Neuronal stem cell (in vitro differentiated cells): ENCODE results near the gene SMAD1.

ENCODE experiments used
- DNase-seq: peaks from one replicate; pipeline ENCODE4 v3.0.0-alpha.2; 2013; ENCODE audit warnings: low spot score
- H2AFZ ChIP-seq: one replicate; pipeline ENCODE4 v1.6.1; 2013; ENCODE audit warnings: mild to moderate bottlenecking, low read length, inconsistent platforms
- H2AK5ac ChIP-seq: 2 replicates; pipeline ENCODE4 v1.6.1; 2013; ENCODE audit warnings: low read depth, mild to moderate bottlenecking, inconsistent platforms, low read length, moderate library complexity, mixed read lengths
- H2BK120ac ChIP-seq: 2 replicates; pipeline ENCODE4 v1.6.1; 2013; ENCODE audit warnings: low read depth, mild to moderate bottlenecking, inconsistent platforms, low read length, moderate library complexity, mixed read lengths
- H2BK12ac ChIP-seq: one replicate; pipeline ENCODE4 v1.6.1; 2013; ENCODE audit warnings: low read length, inconsistent platforms
- H2BK15ac ChIP-seq: 2 replicates; pipeline ENCODE4 v1.6.1; 2013; ENCODE audit warnings: mild to moderate bottlenecking, low read length, inconsistent platforms, mixed read lengths
- H2BK5ac ChIP-seq: one replicate; pipeline ENCODE4 v1.6.1; 2013; ENCODE audit warnings: inconsistent platforms, mild to moderate bottlenecking, low read length, moderate library complexity
- H3K14ac ChIP-seq: one replicate; pipeline ENCODE4 v1.6.1; 2013; ENCODE audit warnings: low read length, inconsistent platforms
- H3K18ac ChIP-seq: 2 replicates; pipeline ENCODE4 v1.6.1; 2013; ENCODE audit warnings: low read length, inconsistent platforms
- H3K23ac ChIP-seq: 2 replicates; pipeline ENCODE4 v1.6.1; 2013; ENCODE audit warnings: low read depth, mild to moderate bottlenecking, mixed read lengths, low read length, inconsistent platforms; ENCODE audit not compliant: poor library complexity
- H3K27ac ChIP-seq: replicated peaks from 3 replicates; pipeline ENCODE4 v1.5.1; 2013; ENCODE audit warnings: low read length, inconsistent platforms
- H3K27me3 ChIP-seq, 3 experiments: 2 replicates each; pipeline ENCODE4 v1.6.1; 2013; ENCODE audit warnings: low read length in 3 of 3, mild to moderate bottlenecking in 2 of 3, inconsistent platforms in 1 of 3, low read depth in 1 of 3, mixed read lengths in 1 of 3, moderate library complexity in 1 of 3; ENCODE audit not compliant: control insufficient read depth in 3 of 3, insufficient read depth in 3 of 3
- H3K36me3 ChIP-seq, 2 donors: replicated peaks in 1 of 2; 2 replicates each; pipeline ENCODE4 v1.6.1; 2013; ENCODE audit warnings: low read length in 2 of 2; ENCODE audit not compliant: control insufficient read depth in 2 of 2, insufficient read depth in 2 of 2
- H3K4ac ChIP-seq: 2 replicates; pipeline ENCODE4 v1.6.1; 2013; ENCODE audit warnings: inconsistent platforms, mild to moderate bottlenecking, low read length, moderate library complexity
- H3K4me1 ChIP-seq, 2 donors: 1 replicate in 1 of 2; 2 replicates in 1 of 2; pipeline ENCODE4 v1.6.1; 2013; ENCODE audit warnings: low read length in 2 of 2, low read depth in 1 of 2; ENCODE audit not compliant: control insufficient read depth in 2 of 2, insufficient read depth in 1 of 2
- H3K4me2 ChIP-seq: one replicate; pipeline ENCODE4 v1.6.1; 2013; ENCODE audit warnings: mild to moderate bottlenecking, low read length, inconsistent platforms; ENCODE audit not compliant: insufficient read depth, poor library complexity, severe bottlenecking
- H3K4me3 ChIP-seq, 2 donors: 2 replicates each; pipeline ENCODE4 v1.5.1; 2013; ENCODE audit warnings: low read length in 2 of 2, mild to moderate bottlenecking in 2 of 2, inconsistent platforms in 1 of 2, moderate library complexity in 1 of 2
- H3K79me1 ChIP-seq: one replicate; pipeline ENCODE4 v1.6.1; 2013; ENCODE audit warnings: low read depth, mild to moderate bottlenecking, inconsistent platforms, low read length, moderate library complexity
- H3K9ac ChIP-seq: one replicate; pipeline ENCODE4 v1.6.1; 2013; ENCODE audit warnings: mild to moderate bottlenecking, low read depth, low read length, inconsistent platforms; ENCODE audit not compliant: poor library complexity
- H3K9me3 ChIP-seq, 2 donors: replicated peaks in 1 of 2; 2 replicates each; pipeline versions ENCODE3 to v1.6.1; 2013; ENCODE audit warnings: low read length in 2 of 2, mild to moderate bottlenecking in 2 of 2, inconsistent platforms in 1 of 2, low read depth in 1 of 2, mixed read lengths in 1 of 2, moderate library complexity in 1 of 2; ENCODE audit not compliant: control insufficient read depth in 2 of 2, insufficient read depth in 1 of 2
- H4K8ac ChIP-seq: one replicate; pipeline ENCODE4 v1.6.1; 2013; ENCODE audit warnings: low read depth, mild to moderate bottlenecking, inconsistent platforms, low read length, moderate library complexity
- H4K91ac ChIP-seq: one replicate; pipeline ENCODE4 v1.6.1; 2013; ENCODE audit warnings: low read length, low read depth, mild to moderate bottlenecking, inconsistent platforms; ENCODE audit not compliant: poor library complexity
- WGBS, 2 donors: extraction: QIAGEN DNeasy Blood & Tissue Kit; methylation state at CpG; one replicate each; pipeline ENCODE4 v1.1.7; 2013; ENCODE audit warnings: missing lambda C conversion rate in 2 of 2, mixed read lengths in 1 of 2; ENCODE audit not compliant: insufficient read length in 2 of 2, insufficient replicate concordance in 1 of 2; ENCODE audit errors: extremely low coverage in 2 of 2; 5-methylcytosine and 5-hydroxymethylcytosine counted together

The SMAD1 gene

GRCh38 chr4:145487631-145488030 lies 6.0 kb downstream of the SMAD1 start:
- Histone ChIP-seq H3K18ac (no peak overlapping the region), H2AK5ac (no peak overlapping the region), H3K4me1 (peaks cover 2 to 5% of the 10 kb centered on the region in 2 donors), H3K27ac (no peak overlapping the region), H3K36me3 (peaks cover 0 to 7% of the 10 kb centered on the region in 2 donors), H3K14ac (no peak overlapping the region), H2BK12ac (no peak overlapping the region), H3K23ac (no peak overlapping the region), H2BK120ac (no peak overlapping the region), H3K9me3 (peaks cover 0 to 5% of the 10 kb centered on the region in 2 donors), H3K27me3 (no peaks in the 10 kb centered on the region), H3K9ac (no peak overlapping the region), H2AFZ (no peak overlapping the region), H2BK5ac (no peak overlapping the region), H4K8ac (no peak overlapping the region), H3K4me2 (no peak overlapping the region), H2BK15ac (no peak overlapping the region), H3K4ac (no peak overlapping the region), H4K91ac (no peak overlapping the region), H3K79me1 (no peaks in the 10 kb centered on the region), H3K4me3 (no peak overlapping the region)
- no peak for DNase-seq
- no CpG with 5 or more reads among the region's 3 CpGs for WGBS, 2 donors

- Histone ChIP-seq H2AK5ac (no peak overlapping the region), H3K4me2 (no peak overlapping the region), H3K14ac (no peak overlapping the region), H2BK5ac (no peak overlapping the region), H3K9ac (no peak overlapping the region), H3K79me1 (no peaks in the 10 kb centered on the region), H2BK120ac (no peak overlapping the region), H3K4me1 (peaks cover 2 to 5% of the 10 kb centered on the region in 2 donors), H2AFZ (no peak overlapping the region), H4K91ac (no peak overlapping the region), H3K4me3 (no peak overlapping the region), H3K23ac (no peak overlapping the region), H4K8ac (no peak overlapping the region), H2BK12ac (no peak overlapping the region), H3K27ac (no peak overlapping the region), H3K18ac (no peak overlapping the region), H3K4ac (no peak overlapping the region), H2BK15ac (no peak overlapping the region), H3K9me3 (peaks cover 0 to 5% of the 10 kb centered on the region in 2 donors), H3K36me3 (peaks cover 0 to 7% of the 10 kb centered on the region in 2 donors), H3K27me3 (no peaks in the 10 kb centered on the region)
- no CpG with 5 or more reads among the region's 2 CpGs for WGBS, 2 donors
- no peak for DNase-seq
Observed at GRCh38 chr4:145488310-145488709, 6.7 kb downstream of the SMAD1 start.

- Histone ChIP-seq H2BK5ac (no peak overlapping the region), H2BK15ac (no peak overlapping the region), H2BK12ac (no peak overlapping the region), H3K36me3 (peaks cover 0 to 12% of the 10 kb centered on the region in 2 donors), H3K9ac (no peak overlapping the region), H3K4me1 (peaks cover 0 to 2% of the 10 kb centered on the region in 2 donors), H2AK5ac (no peak overlapping the region), H4K8ac (no peak overlapping the region), H3K4me3 (no peak overlapping the region), H2AFZ (no peak overlapping the region), H3K18ac (no peak overlapping the region), H4K91ac (no peak overlapping the region), H3K9me3 (peaks cover 0 to 5% of the 10 kb centered on the region in 2 donors), H3K14ac (no peak overlapping the region), H3K79me1 (no peaks in the 10 kb centered on the region), H2BK120ac (no peak overlapping the region), H3K23ac (no peak overlapping the region), H3K27me3 (no peaks in the 10 kb centered on the region), H3K4me2 (no peak overlapping the region), H3K4ac (no peak overlapping the region), H3K27ac (no peak overlapping the region)
- no peak for DNase-seq
- WGBS, 2 donors, result no CpG with 5 or more reads among the region's 3 CpGs
Observed at GRCh38 chr4:145489556-145489955, 7.9 kb downstream of the SMAD1 start.

- H3K4me3 ChIP-seq, result no peak overlapping the region
- peaks cover 1% of the 10 kb centered on the region for H3K79me1 ChIP-seq
- no peak overlapping the region for H3K4me2 ChIP-seq
- H2AFZ ChIP-seq, result no peak overlapping the region
- no peak overlapping the region for H3K4ac ChIP-seq
- H3K9me3 ChIP-seq, result peaks cover 0 to 5% of the 10 kb centered on the region in 2 donors
- no peaks in the 10 kb centered on the region for H3K27me3 ChIP-seq
- WGBS, 2 donors, result no CpG with 5 or more reads among the region's 1 CpG
- H2AK5ac ChIP-seq, result no peak overlapping the region
- H3K4me1 ChIP-seq, result peaks cover 2 to 5% of the 10 kb centered on the region in 2 donors
- H3K9ac ChIP-seq, result no peak overlapping the region
- no peak overlapping the region for H2BK12ac ChIP-seq
- no peak overlapping the region for H2BK15ac ChIP-seq
- no peak overlapping the region for H3K18ac ChIP-seq
- H3K27ac ChIP-seq, result no peak overlapping the region
- no peak overlapping the region for H4K8ac ChIP-seq
- peaks cover 0 to 15% of the 10 kb centered on the region in 2 donors for H3K36me3 ChIP-seq
- no peak for DNase-seq
- H3K14ac ChIP-seq, result no peak overlapping the region
- no peak overlapping the region for H2BK5ac ChIP-seq
- no peak overlapping the region for H4K91ac ChIP-seq
- H2BK120ac ChIP-seq, result no peak overlapping the region
- H3K23ac ChIP-seq, result no peak overlapping the region
Observed at GRCh38 chr4:145490361-145490760, 8.7 kb downstream of the SMAD1 start.
